Liver (tissue), 9 donors: ENCODE data around the gene SLC4A8. TPM values are rescaled to one million over a fixed set of nuclear protein-coding genes. Genes with fewer than 3 reads are reported as not detected.

Source experiments
- DNase-seq: peaks from one replicate; pipeline ENCODE4 v3.0.0-alpha.2; 2017; ENCODE audit warnings: low spot score
- H3K27ac ChIP-seq, 2 donors: one replicate each; pipeline ENCODE4 v1.7.0; 2013; ENCODE audit warnings: inconsistent platforms in 2 of 2, low read length in 2 of 2, control low read depth in 1 of 2, low read depth in 1 of 2, mild to moderate bottlenecking in 1 of 2
- H3K27me3 ChIP-seq, 4 donors: one replicate each; pipeline versions ENCODE4 v1.6.1 to v1.7.0; 2013; ENCODE audit warnings: low read length in 3 of 4, inconsistent platforms in 1 of 4, mild to moderate bottlenecking in 1 of 4, moderate library complexity in 1 of 4; ENCODE audit not compliant: control insufficient read depth in 4 of 4, insufficient read depth in 4 of 4
- H3K36me3 ChIP-seq, 4 donors: one replicate each; pipeline versions ENCODE4 v1.6.1 to v1.7.0; 2013; ENCODE audit warnings: low read length in 3 of 4, mild to moderate bottlenecking in 3 of 4, low read depth in 1 of 4, moderate library complexity in 1 of 4; ENCODE audit not compliant: control insufficient read depth in 4 of 4, insufficient read depth in 3 of 4
- H3K4me1 ChIP-seq, 4 donors: one replicate each; pipeline versions ENCODE4 v1.6.1 to v1.7.0; 2013; ENCODE audit warnings: low read length in 3 of 4, mild to moderate bottlenecking in 3 of 4, moderate library complexity in 1 of 4; ENCODE audit not compliant: control insufficient read depth in 4 of 4, insufficient read depth in 4 of 4
- H3K4me3 ChIP-seq, 3 donors: one replicate each; pipeline versions ENCODE4 v1.6.1 to v1.7.0; 2013; ENCODE audit warnings: low read length in 3 of 3, control low read depth in 1 of 3, low read depth in 1 of 3, mild to moderate bottlenecking in 1 of 3
- H3K9ac ChIP-seq, 2 donors: one replicate each; pipeline ENCODE4 v1.7.0; 2013; ENCODE audit warnings: low read length in 2 of 2, mild to moderate bottlenecking in 2 of 2, moderate library complexity in 2 of 2, control low read depth in 1 of 2, low read depth in 1 of 2
- H3K9me3 ChIP-seq, 4 donors: one replicate each; pipeline versions ENCODE4 v1.6.1 to v1.7.0; 2013; ENCODE audit warnings: low read length in 3 of 4; ENCODE audit not compliant: control insufficient read depth in 4 of 4
- ATF3 ChIP-seq: IDR thresholded peaks from 2 replicates; pipeline ENCODE4 v1.6.1; 2016; ENCODE audit warnings: antibody characterized with exemption
- EGR1 ChIP-seq, 2 donors: IDR thresholded peaks; 2 replicates each; pipeline ENCODE4 v1.6.1; 2016 to 2018; ENCODE audit warnings: antibody characterized with exemption in 2 of 2, low read depth in 2 of 2
- FOXA1 ChIP-seq: IDR thresholded peaks from 2 replicates; pipeline ENCODE4 v1.6.1; 2016; ENCODE audit warnings: antibody characterized with exemption
- FOXA2 ChIP-seq: IDR thresholded peaks from 2 replicates; pipeline ENCODE4 v1.6.1; 2016; ENCODE audit warnings: antibody characterized with exemption
- GABPA ChIP-seq, 2 donors: IDR thresholded peaks in 1 of 2; conservative IDR thresholded peaks in 1 of 2; 2 replicates each; pipeline ENCODE4 v1.6.1; 2016; ENCODE audit warnings: antibody characterized with exemption in 2 of 2, mild to moderate bottlenecking in 1 of 2, moderate library complexity in 1 of 2
- HNF4A ChIP-seq, 2 donors: conservative IDR thresholded peaks; 2 replicates each; pipeline ENCODE4 v1.6.1; 2016; ENCODE audit warnings: antibody characterized with exemption in 2 of 2, mild to moderate bottlenecking in 2 of 2
- HNF4G ChIP-seq: IDR thresholded peaks from 2 replicates; pipeline ENCODE4 v1.6.1; 2016; ENCODE audit warnings: antibody characterized with exemption
- JUND ChIP-seq, 2 donors: IDR thresholded peaks; 2 replicates each; pipeline ENCODE4 v1.6.1; 2016; ENCODE audit warnings: antibody characterized with exemption in 2 of 2
- NR2F2 ChIP-seq: IDR thresholded peaks from 2 replicates; pipeline ENCODE4 v1.6.1; 2016; ENCODE audit warnings: antibody characterized with exemption
- RAD21 ChIP-seq, 2 donors: IDR thresholded peaks; 2 replicates each; pipeline ENCODE4 v1.6.1; 2016; ENCODE audit warnings: antibody characterized with exemption in 2 of 2, mild to moderate bottlenecking in 2 of 2
- REST ChIP-seq: IDR thresholded peaks from 2 replicates; pipeline ENCODE4 v1.6.1; 2016; ENCODE audit warnings: antibody characterized with exemption, mild to moderate bottlenecking
- RXRA ChIP-seq, 2 donors: IDR thresholded peaks; 2 replicates each; pipeline ENCODE4 v1.6.1; 2017 to 2018; ENCODE audit warnings: antibody characterized with exemption in 2 of 2, mild to moderate bottlenecking in 1 of 2
- SP1 ChIP-seq: IDR thresholded peaks from 2 replicates; pipeline ENCODE4 v1.6.1; 2018; ENCODE audit warnings: antibody characterized with exemption, mild to moderate bottlenecking
- TAF1 ChIP-seq: conservative IDR thresholded peaks from 2 replicates; pipeline ENCODE4 v1.6.1; 2016; ENCODE audit warnings: antibody characterized with exemption, mild to moderate bottlenecking
- YY1 ChIP-seq: IDR thresholded peaks from 2 replicates; pipeline ENCODE4 v1.6.1; 2016; ENCODE audit warnings: antibody characterized with exemption, mild to moderate bottlenecking
- ZBTB33 ChIP-seq: IDR thresholded peaks from 2 replicates; pipeline ENCODE4 v1.6.1; 2016; ENCODE audit warnings: antibody characterized with exemption
- WGBS: extraction: QIAGEN DNeasy Blood & Tissue Kit; methylation state at CpG from one replicate; pipeline ENCODE4 v1.1.7; 2013; 5-methylcytosine and 5-hydroxymethylcytosine counted together
- polyA plus RNA-seq, 2 donors: library from polyadenylated mRNA; stranded (reverse) in 1 of 2; unstranded in 1 of 2; fragments of 200-250 nt in 1 of 2; fragments of >200 nt in 1 of 2; fragmentation: Nextera tagmentation in 1 of 2; extraction: Ambion mirVana in 1 of 2; gene quantifications; one replicate each; pipeline versions ENCODE4 v1.2.1 to v1.2.3, GENCODE V29; 2013 to 2015
- total RNA-seq, 2 donors: library from RNA; depleted of rRNA; stranded (reverse); fragments of >200 nt; gene quantifications; one replicate each; pipeline ENCODE4 v1.2.3, GENCODE V29; 2014
- TF ChIP-seq, protein P1 (sequence below): IDR thresholded peaks from 2 replicates; pipeline ENCODE4 v1.6.1; 2016; ENCODE audit warnings: antibody characterized with exemption
- TF ChIP-seq, protein P2 (sequence below): fragments of 150-350 bp; IDR thresholded peaks from 2 replicates; pipeline ENCODE4 v1.5.1; 2017; ENCODE audit warnings: improper control_type of control experiment, low read depth, low read length; ENCODE audit not compliant: missing input control
- donor health status: healthy.
- donor health status: healthy.
- donor health status: healthy.
- donor health status: healthy.
- donor health status: healthy.

The SLC4A8 gene
- total and polyA plus RNA-seq, 4 donors = 0.07 to 1.0 (median 0.75) TPM; not detected in 1

DNA sequence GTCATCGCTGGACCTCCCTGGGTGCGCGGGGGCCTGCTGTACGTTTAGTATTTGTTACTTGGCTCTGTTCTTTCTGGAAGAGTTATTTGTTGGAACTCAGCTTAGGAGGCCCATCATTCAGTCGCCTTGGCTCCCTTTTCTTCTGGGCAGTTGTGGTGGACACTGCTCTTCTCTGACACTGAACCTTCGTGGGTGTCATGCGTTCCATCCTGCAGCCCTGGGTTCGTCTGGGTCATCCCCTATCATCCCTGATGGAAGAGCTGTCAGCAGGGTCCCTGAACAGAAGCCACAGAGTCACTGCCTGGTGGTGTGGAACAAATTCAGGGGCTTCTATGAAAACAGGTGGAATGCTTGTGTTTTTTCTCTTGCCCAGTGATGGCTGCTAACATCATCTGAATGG lies 113.5 kb downstream of the SLC4A8 start:
- Histone ChIP-seq H3K4me1 (no peaks in the 10 kb centered on the region), H3K27me3 (no peaks in the 10 kb centered on the region), H3K9ac (no peak overlapping the region), H3K36me3 (no peaks in the 10 kb centered on the region), H3K9me3 (no peaks in the 10 kb centered on the region), H3K27ac (no peak overlapping the region), H3K4me3 (no peak overlapping the region)
- TF ChIP-seq FOXA1 (no peak), GABPA (IDR thresholded peaks at IDR 0.05 in 1 of 2, conservative IDR thresholded peaks at IDR 0.05 in 1 of 2) (no peak), ZBTB33 (no peak), RAD21 (IDR thresholded peaks at IDR 0.05) (no peak)
- TF ChIP-seq, protein P1, sequence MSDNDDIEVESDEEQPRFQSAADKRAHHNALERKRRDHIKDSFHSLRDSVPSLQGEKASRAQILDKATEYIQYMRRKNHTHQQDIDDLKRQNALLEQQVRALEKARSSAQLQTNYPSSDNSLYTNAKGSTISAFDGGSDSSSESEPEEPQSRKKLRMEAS = no peak
- no peak for DNase-seq
- 81% methylated on average over 8 of the region's 8 CpGs for WGBS

DNA sequence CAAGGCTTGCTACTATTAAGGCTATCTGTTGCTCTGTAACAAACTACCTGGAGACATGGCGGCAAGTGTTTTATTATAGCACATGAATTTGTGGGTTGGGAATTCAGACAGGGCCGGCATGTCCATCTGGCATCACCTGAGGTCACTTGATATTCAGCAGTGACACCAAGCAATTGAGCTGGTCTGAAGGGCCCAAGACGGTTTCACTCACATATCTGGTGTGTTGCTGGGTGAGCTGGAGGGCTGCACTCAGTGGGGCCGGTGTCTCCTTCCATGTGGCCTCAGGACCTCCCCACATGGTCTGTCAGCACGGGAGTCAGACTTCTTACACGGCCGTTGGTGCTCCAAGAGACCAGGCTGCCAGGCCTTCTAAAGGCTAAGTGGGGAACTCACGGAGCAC lies 114.0 kb downstream of the SLC4A8 start:
- H3K4me3 ChIP-seq = no peak overlapping the region

More for the DNA sequence above, 114.0 kb downstream of the SLC4A8 start:
- H3K4me1 ChIP-seq = no peaks in the 10 kb centered on the region
- no peak overlapping the region for H3K9ac ChIP-seq
- TF ChIP-seq, protein P1 = no peak
- TF ChIP-seq ATF3 (no peak), TAF1 (no peak), NR2F2 (no peak), RAD21 (IDR thresholded peaks at IDR 0.05) (no peak), EGR1 (IDR thresholded peaks at IDR 0.05; ENCODE audit: low read depth in 2 of 2) (no peak), YY1 (no peak), FOXA1 (no peak), JUND (IDR thresholded peaks at IDR 0.05) (no peak), HNF4G (no peak), FOXA2 (no peak), GABPA (IDR thresholded peaks at IDR 0.05 in 1 of 2, conservative IDR thresholded peaks at IDR 0.05 in 1 of 2) (no peak), HNF4A (conservative IDR thresholded peaks at IDR 0.05) (no peak), RXRA (IDR thresholded peaks at IDR 0.05) (no peak), ZBTB33 (no peak), REST (no peak), SP1 (no peak)
- TF ChIP-seq, protein P2, sequence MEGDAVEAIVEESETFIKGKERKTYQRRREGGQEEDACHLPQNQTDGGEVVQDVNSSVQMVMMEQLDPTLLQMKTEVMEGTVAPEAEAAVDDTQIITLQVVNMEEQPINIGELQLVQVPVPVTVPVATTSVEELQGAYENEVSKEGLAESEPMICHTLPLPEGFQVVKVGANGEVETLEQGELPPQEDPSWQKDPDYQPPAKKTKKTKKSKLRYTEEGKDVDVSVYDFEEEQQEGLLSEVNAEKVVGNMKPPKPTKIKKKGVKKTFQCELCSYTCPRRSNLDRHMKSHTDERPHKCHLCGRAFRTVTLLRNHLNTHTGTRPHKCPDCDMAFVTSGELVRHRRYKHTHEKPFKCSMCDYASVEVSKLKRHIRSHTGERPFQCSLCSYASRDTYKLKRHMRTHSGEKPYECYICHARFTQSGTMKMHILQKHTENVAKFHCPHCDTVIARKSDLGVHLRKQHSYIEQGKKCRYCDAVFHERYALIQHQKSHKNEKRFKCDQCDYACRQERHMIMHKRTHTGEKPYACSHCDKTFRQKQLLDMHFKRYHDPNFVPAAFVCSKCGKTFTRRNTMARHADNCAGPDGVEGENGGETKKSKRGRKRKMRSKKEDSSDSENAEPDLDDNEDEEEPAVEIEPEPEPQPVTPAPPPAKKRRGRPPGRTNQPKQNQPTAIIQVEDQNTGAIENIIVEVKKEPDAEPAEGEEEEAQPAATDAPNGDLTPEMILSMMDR = no peak
- H3K9me3 ChIP-seq = no peaks in the 10 kb centered on the region
- 93% methylated on average over 8 of the region's 8 CpGs for WGBS
- no peak for DNase-seq
- no peaks in the 10 kb centered on the region for H3K27me3 ChIP-seq
- no peaks in the 10 kb centered on the region for H3K36me3 ChIP-seq
- no peak overlapping the region for H3K27ac ChIP-seq
